Subcutaneous preadipocyte (primary cell): ENCODE results near the gene FKBP3. TPM values are rescaled to one million over a fixed set of nuclear protein-coding genes. Genes with fewer than 3 reads are reported as not detected.

Experiments
- small RNA-seq: library from RNA; depleted of rRNA; stranded (forward); fragments of <200 nt; gene quantifications from one replicate; pipeline ENCODE3, GENCODE V24; 2012
- total RNA-seq: library from RNA; depleted of rRNA; stranded (reverse); fragments of >200 nt; gene quantifications from 2 replicates; pipeline ENCODE4 v1.2.3, GENCODE V29; 2012

Gene FKBP3
- total RNA-seq, result 19.5 and 23.1 TPM in 2 replicates

GRCh38 chr14:45134051-45134958, at the start of gene FKBP3:
Gene FKBP3, minus strand, starts transcription at chr14:45134481. Its CDS starts 25 bp downstream, at chr14:45134456.

GRCh38 chr14:45135659-45136395, 1.5 kb upstream of the FKBP3 start, which contains the start of gene FANCM:
Gene FANCM, plus strand, starts transcription at chr14:45135930. Its CDS starts 102 bp downstream, at chr14:45136032.

GRCh38 chr14:45083976-45084722, 50.1 kb downstream of the FKBP3 start, which contains the start of gene PRPF39:
Gene PRPF39, plus strand, starts transcription at chr14:45084116. Its CDS starts 11,124 bp downstream, at chr14:45095240.

Small RNA genes within 50 kb of the gene (small RNA-seq; reads per million reads assigned to genes)
- gene RF00151, result not detected
- gene SNORD127, result 19,281 reads per million, percentile 100 among the genes with 10 or more reads in this experiment

Other genes with a start within 250 kb of the FKBP3 start
- 5.7 and 8.1 TPM in 2 replicates for gene KLHL28, start 172.5 kb downstream of the FKBP3 start, total RNA-seq
- 15.1 and 19.9 TPM in 2 replicates for gene TOGARAM1, start 172.3 kb downstream of the FKBP3 start, total RNA-seq
- 23.9 and 30.1 TPM in 2 replicates for gene PRPF39, start 50.4 kb downstream of the FKBP3 start, total RNA-seq
- gene FANCM, start 1.4 kb upstream of the FKBP3 start, total RNA-seq, result 9.2 and 10.8 TPM in 2 replicates
- 35.3 and 51.8 TPM in 2 replicates for gene MIS18BP1, start 118.7 kb upstream of the FKBP3 start, total RNA-seq